Tibial nerve (tissue), 4 donors: ENCODE data around the gene WDR47.

Source experiments
- EP300 ChIP-seq, 2 donors: sonication (generic); formaldehyde crosslinking; IDR thresholded peaks; one replicate each; pipeline ENCODE4 v1.6.1; 2017; ENCODE audit warnings: antibody characterized with exemption in 2 of 2, mild to moderate bottlenecking in 1 of 2
- TF ChIP-seq, protein P1 (sequence below), 5 experiments: fragments of 200-600 bp in 3 of 5; fragments of 450-650 bp in 2 of 5; sonication (generic) in 3 of 5; IDR thresholded peaks; one replicate each; pipeline ENCODE4 v1.5.1; 2016 to 2019; ENCODE audit warnings: antibody characterized with exemption in 5 of 5, mild to moderate bottlenecking in 3 of 5, moderate library complexity in 2 of 5

DNA sequence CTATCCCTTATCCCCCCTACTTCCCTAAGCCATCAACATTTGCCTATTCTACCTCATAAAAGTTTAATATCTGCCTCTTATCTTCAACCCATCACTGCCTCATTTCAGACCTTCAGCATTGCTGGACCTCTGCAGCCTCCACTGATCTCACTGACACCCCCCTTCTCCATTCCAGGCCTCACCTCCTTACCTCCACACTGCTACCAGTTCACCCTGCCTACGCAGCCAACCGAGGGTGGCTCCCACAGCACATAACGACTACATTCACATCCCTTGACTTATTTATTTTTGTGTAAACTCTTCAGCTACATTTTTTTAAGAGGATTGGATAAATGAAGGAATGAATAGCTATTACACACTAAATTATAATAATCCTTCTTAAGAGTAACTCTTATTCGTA is 92.9 kb downstream of the WDR47 start:
- TF ChIP-seq, protein P1, sequence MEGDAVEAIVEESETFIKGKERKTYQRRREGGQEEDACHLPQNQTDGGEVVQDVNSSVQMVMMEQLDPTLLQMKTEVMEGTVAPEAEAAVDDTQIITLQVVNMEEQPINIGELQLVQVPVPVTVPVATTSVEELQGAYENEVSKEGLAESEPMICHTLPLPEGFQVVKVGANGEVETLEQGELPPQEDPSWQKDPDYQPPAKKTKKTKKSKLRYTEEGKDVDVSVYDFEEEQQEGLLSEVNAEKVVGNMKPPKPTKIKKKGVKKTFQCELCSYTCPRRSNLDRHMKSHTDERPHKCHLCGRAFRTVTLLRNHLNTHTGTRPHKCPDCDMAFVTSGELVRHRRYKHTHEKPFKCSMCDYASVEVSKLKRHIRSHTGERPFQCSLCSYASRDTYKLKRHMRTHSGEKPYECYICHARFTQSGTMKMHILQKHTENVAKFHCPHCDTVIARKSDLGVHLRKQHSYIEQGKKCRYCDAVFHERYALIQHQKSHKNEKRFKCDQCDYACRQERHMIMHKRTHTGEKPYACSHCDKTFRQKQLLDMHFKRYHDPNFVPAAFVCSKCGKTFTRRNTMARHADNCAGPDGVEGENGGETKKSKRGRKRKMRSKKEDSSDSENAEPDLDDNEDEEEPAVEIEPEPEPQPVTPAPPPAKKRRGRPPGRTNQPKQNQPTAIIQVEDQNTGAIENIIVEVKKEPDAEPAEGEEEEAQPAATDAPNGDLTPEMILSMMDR (IDR thresholded peaks at IDR 0.05), result no peak
- no peak for TF ChIP-seq EP300 (IDR thresholded peaks at IDR 0.05)
